ENCODE data around the gene OSER1.

GRCh38 chr20:44251284-44251683 is 40.7 kb upstream of the OSER1 start:
- no peak for TF ChIP-seq CTCF (IDR thresholded peaks at IDR 0.05; ENCODE audit: control extremely low read depth in 1 of 3, insufficient read depth in 1 of 3, low read depth in 1 of 3, low read length in 3 of 3)
- TF ChIP-seq EGR1 (IDR thresholded peaks at IDR 0.05; ENCODE audit: borderline replicate concordance, low read depth, low read length) = no peak
- no peak for TF ChIP-seq ATF3 (IDR thresholded peaks at IDR 0.05; ENCODE audit: insufficient read depth, low read depth, low read length)
- no peak for TF ChIP-seq POLR2AphosphoS5 (IDR thresholded peaks at IDR 0.05; ENCODE audit: low read depth, low read length)
- no peak for TF ChIP-seq TAF1 (IDR thresholded peaks at IDR 0.05; ENCODE audit: low read depth, low read length)
- TF ChIP-seq GABPA (IDR thresholded peaks at IDR 0.05; ENCODE audit: borderline replicate concordance, insufficient read depth, low read length) = no peak
- TF ChIP-seq FOSL1 (IDR thresholded peaks at IDR 0.05; ENCODE audit: insufficient read depth, low read depth, low read length) = no peak
